ENCODE data around the gene LYZL4. TPM values are rescaled to one million over a fixed set of nuclear protein-coding genes. Genes with fewer than 3 reads are reported as not detected.

The LYZL4 gene
- total and polyA plus RNA-seq, 2 experiments from 2014 or later, result 4.3 to 6.9 TPM

GRCh38 chr3:42402394-42403096, 7.9 kb downstream of the LYZL4 start:
- Histone ChIP-seq H3K36me3 (no peaks in the 10 kb centered on the region), H3K4me1 (ENCODE audit: low read depth) (peaks cover 33% of the 10 kb centered on the region), H3K27ac (no peak overlapping the region), H3K27me3 (no peaks in the 10 kb centered on the region), H3K4me3 (no peak overlapping the region), H3K9me3 (ENCODE audit: low read depth) (no peaks in the 10 kb centered on the region)
- no peak for TF ChIP-seq CTCF (IDR thresholded peaks at IDR 0.05; ENCODE audit: low read depth, low read length)
- no peak for DNase-seq (ENCODE audit: low read depth in 1 of 2, low spot score in 1 of 2)

- Histone ChIP-seq H3K36me3 (no peaks in the 10 kb centered on the region), H3K4me3 (no peak overlapping the region), H3K27me3 (no peaks in the 10 kb centered on the region), H3K4me1 (ENCODE audit: low read depth) (peaks cover 30% of the 10 kb centered on the region), H3K9me3 (ENCODE audit: low read depth) (no peaks in the 10 kb centered on the region), H3K27ac (peak overlapping the region; percentile 90)
- TF ChIP-seq CTCF (IDR thresholded peaks at IDR 0.05; ENCODE audit: low read depth, low read length), result no peak
- no peak for DNase-seq (ENCODE audit: low read depth in 1 of 2, low spot score in 1 of 2)
These were observed 12.3 kb downstream of the LYZL4 start for GRCh38 chr3:42398080-42398479.

GRCh38 chr3:42397644-42398043, 12.8 kb downstream of the LYZL4 start:
- DNase-seq (ENCODE audit: low read depth in 1 of 2, low spot score in 1 of 2), result no peak
- Histone ChIP-seq H3K4me3 (no peak overlapping the region), H3K9me3 (ENCODE audit: low read depth) (no peaks in the 10 kb centered on the region), H3K27ac (no peak overlapping the region), H3K4me1 (ENCODE audit: low read depth) (peaks cover 30% of the 10 kb centered on the region), H3K36me3 (no peaks in the 10 kb centered on the region), H3K27me3 (no peaks in the 10 kb centered on the region)
- no peak for TF ChIP-seq CTCF (IDR thresholded peaks at IDR 0.05; ENCODE audit: low read depth, low read length)

GRCh38 chr3:42394579-42395288, 15.7 kb downstream of the LYZL4 start:
- DNase-seq (ENCODE audit: low read depth in 1 of 2, low spot score in 1 of 2), result no peak
- Histone ChIP-seq H3K4me1 (ENCODE audit: low read depth) (peaks cover 16% of the 10 kb centered on the region), H3K9me3 (ENCODE audit: low read depth) (no peaks in the 10 kb centered on the region), H3K4me3 (no peak overlapping the region), H3K27me3 (no peaks in the 10 kb centered on the region), H3K27ac (no peak overlapping the region), H3K36me3 (no peaks in the 10 kb centered on the region)
- TF ChIP-seq CTCF (IDR thresholded peaks at IDR 0.05; ENCODE audit: low read depth, low read length), result no peak

GRCh38 chr3:42387802-42388651, 22.4 kb downstream of the LYZL4 start:
- DNase-seq (ENCODE audit: low read depth in 1 of 2, low spot score in 1 of 2), result no peak
- H3K4me1 ChIP-seq (ENCODE audit: low read depth), result peaks cover 6% of the 10 kb centered on the region
- no peaks in the 10 kb centered on the region for H3K9me3 ChIP-seq (ENCODE audit: low read depth)
- no peaks in the 10 kb centered on the region for H3K36me3 ChIP-seq
- TF ChIP-seq CTCF (IDR thresholded peaks at IDR 0.05; ENCODE audit: low read depth, low read length), result no peak
- H3K27me3 ChIP-seq, result no peaks in the 10 kb centered on the region
- no peak overlapping the region for H3K27ac ChIP-seq
- no peak overlapping the region for H3K4me3 ChIP-seq
